ENCODE results near the gene PTPN14.
"Not testable (repeated sequence)": the region's sequence is repeated elsewhere in the genome, so short reads cannot be mapped to it uniquely, and the experiment has no call there.

Gene PTPN14

DNA sequence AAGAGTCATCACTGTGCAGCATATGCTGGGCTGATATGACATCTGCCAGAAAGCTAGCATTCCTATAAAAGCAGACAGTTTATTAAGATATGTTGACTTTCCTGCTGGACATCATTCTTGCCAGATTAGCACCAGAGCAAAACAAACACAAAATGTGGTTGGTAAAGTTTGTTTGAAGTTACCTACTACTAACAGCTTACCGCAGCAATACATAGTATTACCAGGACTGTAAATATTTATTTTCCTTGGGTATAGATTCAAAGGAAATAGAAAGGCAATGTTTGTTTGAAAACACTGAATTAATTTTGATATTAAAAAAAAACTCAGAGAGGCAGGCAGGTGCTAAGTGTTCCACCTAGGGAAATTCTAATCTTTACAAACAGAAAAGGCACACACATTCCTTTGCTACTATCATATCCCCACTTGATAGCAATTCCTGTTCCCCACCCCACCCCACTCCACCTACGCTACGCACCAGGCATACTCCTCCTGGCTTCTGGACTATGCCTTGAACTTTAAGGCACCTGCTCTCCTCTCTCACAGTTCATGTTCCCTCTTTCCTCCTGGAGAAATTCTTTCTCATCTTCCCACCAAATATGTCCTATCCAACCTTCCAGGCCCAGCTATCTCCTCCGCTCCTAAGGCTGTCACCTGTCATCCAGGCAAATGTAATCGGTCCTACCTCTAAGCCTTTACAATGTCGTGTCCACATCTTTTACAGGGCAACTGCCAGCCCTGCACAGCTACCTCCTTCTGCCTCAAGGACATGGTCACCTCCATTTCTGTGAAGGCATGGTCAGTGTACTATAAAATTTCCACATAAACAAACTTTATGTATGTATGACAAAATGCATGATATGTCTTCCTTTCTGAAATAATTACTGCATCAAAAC is 34.7 kb downstream of the PTPN14 start:
- H3K27ac Mint-ChIP-seq: no peak overlapping the region
- H3K27me3 Mint-ChIP-seq: peaks cover 9% of the 10 kb centered on the region
- H3K4me3 Mint-ChIP-seq: no peak overlapping the region
- CTCF ChIA-PET: interaction anchor here (0.5 to 0.8 kb wide), 2 partner anchors 32 to 50 kb away, joined by 3 read pairs; no protein-coding TSS in a partner anchor
- DNase-seq: no peak
- H3K36me3 Mint-ChIP-seq: no peaks in the 10 kb centered on the region
- H3K9me3 Mint-ChIP-seq: peaks cover 3% of the 10 kb centered on the region
- peaks cover 15% of the 10 kb centered on the region for H3K4me1 Mint-ChIP-seq

DNA sequence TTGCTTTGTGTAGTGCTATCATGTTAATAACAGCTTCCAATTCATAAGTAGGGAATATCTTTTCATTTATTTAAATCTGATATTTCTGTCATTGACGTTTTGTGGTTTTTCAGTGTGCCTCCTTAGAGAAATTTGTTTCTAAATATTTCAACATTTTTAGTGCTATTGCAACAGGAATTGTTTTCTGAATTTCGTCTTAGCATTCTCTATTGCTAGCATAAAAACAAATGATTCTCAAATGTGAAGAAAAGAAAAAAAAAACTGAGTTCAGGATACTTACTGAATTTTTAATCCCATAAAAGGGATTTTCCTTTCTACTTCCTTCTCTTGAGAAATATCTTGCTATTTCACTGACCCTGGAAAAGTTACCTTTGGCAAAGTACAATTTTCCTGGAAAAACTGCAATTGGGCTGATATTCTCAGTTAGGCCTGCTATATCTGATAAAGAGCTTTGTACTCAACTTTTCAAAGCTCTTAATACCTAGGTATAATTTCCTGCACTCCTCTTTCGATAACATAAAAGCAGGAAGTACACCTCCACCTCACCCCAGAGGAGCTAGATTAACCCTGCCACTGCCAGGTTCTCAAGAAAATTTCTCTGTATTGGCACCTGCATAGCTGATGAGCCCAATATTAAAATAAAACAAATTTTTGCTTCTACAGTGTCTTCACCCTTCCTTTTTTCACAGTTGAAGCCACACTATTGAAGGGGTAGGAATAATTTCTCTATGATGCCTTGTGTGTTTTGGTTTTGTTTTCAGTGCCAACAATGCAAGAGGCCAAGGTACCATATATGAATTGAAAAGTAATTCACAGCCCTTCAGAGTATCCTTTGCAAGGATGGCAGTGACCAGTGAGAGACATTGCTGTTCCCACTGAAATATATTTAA is 35.6 kb downstream of the PTPN14 start:
- Mint-ChIP-seq H3K4me1 (peaks cover 15% of the 10 kb centered on the region), H3K9me3 (peaks cover 3% of the 10 kb centered on the region), H3K4me3 (no peak overlapping the region), H3K27ac (no peak overlapping the region), H3K27me3 (peaks cover 9% of the 10 kb centered on the region), H3K36me3 (no peaks in the 10 kb centered on the region)
- CTCF ChIA-PET: interaction anchor here (0.7 to 0.8 kb wide), 2 partner anchors 24 to 33 kb away, joined by 3 to 4 read pairs; no protein-coding TSS in a partner anchor
- no peak for DNase-seq

- Mint-ChIP-seq H3K27me3 (peaks cover 9% of the 10 kb centered on the region), H3K36me3 (no peaks in the 10 kb centered on the region), H3K9me3 (peaks cover 8% of the 10 kb centered on the region), H3K4me1 (peaks cover 15% of the 10 kb centered on the region), H3K4me3 (no peak overlapping the region), H3K27ac (no peak overlapping the region)
- DNase-seq: no peak
- CTCF ChIA-PET: no interaction called here
Observed at GRCh38 chr1:214514819-214515383, 36.5 kb downstream of the PTPN14 start.

DNA sequence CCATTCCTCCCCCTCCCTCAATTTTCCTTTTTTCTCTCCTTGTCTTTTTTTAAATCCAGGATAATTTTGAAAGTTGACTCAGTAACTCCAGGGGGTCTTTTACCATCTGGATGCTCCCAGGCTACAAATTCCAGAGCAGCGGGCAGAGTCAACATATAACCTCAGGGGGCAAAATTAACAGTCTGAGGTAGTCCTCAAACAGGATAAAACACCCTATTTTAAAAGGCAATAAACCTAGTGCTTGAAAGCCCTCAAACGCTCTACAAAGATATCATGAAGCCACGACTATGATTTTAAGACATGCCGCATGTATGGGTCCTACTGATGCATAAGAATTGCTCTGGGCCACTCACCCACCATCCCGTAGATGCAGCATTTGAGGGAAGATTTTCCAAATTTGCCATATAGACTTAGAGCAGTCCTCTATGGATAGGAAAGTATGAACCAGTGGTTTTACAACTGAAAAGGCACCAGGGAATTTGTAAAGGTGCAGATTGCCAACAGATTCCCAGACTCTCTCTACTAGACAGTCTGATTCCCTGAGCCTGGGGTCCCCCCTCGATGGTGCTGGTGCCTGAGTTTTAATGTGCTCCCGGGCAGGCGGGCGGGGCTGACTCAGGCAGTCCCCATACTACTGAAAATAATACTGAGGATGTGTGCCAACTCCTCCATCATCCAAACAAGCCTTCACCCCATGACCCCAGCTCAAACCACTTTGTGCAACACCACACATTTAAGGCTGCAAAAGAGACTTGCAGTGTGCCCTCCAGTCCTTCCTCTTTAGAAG is 37.2 kb downstream of the PTPN14 start:
- no peaks in the 10 kb centered on the region for H3K36me3 Mint-ChIP-seq
- H3K9me3 Mint-ChIP-seq: peaks cover 8% of the 10 kb centered on the region
- peaks cover 9% of the 10 kb centered on the region for H3K27me3 Mint-ChIP-seq
- H3K4me1 Mint-ChIP-seq: peaks cover 15% of the 10 kb centered on the region
- CTCF ChIA-PET: no interaction called here
- no peak overlapping the region for H3K27ac Mint-ChIP-seq
- no peak overlapping the region for H3K4me3 Mint-ChIP-seq
- DNase-seq: no peak

GRCh38 chr1:214513394-214513793 is 38.0 kb downstream of the PTPN14 start:
- no peaks in the 10 kb centered on the region for H3K36me3 Mint-ChIP-seq
- H3K27ac Mint-ChIP-seq: no peak overlapping the region
- DNase-seq: no peak
- peaks cover 8% of the 10 kb centered on the region for H3K9me3 Mint-ChIP-seq
- CTCF ChIA-PET: no interaction called here
- peaks cover 15% of the 10 kb centered on the region for H3K4me1 Mint-ChIP-seq
- peaks cover 9% of the 10 kb centered on the region for H3K27me3 Mint-ChIP-seq
- H3K4me3 Mint-ChIP-seq: no peak overlapping the region

GRCh38 chr1:214511639-214511998 is 39.8 kb downstream of the PTPN14 start:
- no peak for DNase-seq
- Mint-ChIP-seq H3K9me3 (peaks cover 8% of the 10 kb centered on the region), H3K27me3 (peaks cover 9% of the 10 kb centered on the region), H3K4me3 (no peak overlapping the region), H3K4me1 (peaks cover 18% of the 10 kb centered on the region), H3K27ac (no peak overlapping the region), H3K36me3 (no peaks in the 10 kb centered on the region)
- CTCF ChIA-PET: no interaction called here

GRCh38 chr1:214510914-214511638 is 40.3 kb downstream of the PTPN14 start:
- peaks cover 16% of the 10 kb centered on the region for H3K4me1 Mint-ChIP-seq
- no peak for DNase-seq
- H3K27ac Mint-ChIP-seq: no peak overlapping the region
- H3K27me3 Mint-ChIP-seq: peaks cover 9% of the 10 kb centered on the region
- CTCF ChIA-PET: interaction anchor here (0.7 kb wide), 1 partner anchor 29 kb away, joined by 3 read pairs; no protein-coding TSS in a partner anchor
- no peaks in the 10 kb centered on the region for H3K36me3 Mint-ChIP-seq
- H3K4me3 Mint-ChIP-seq: no peak overlapping the region
- peaks cover 8% of the 10 kb centered on the region for H3K9me3 Mint-ChIP-seq

DNA sequence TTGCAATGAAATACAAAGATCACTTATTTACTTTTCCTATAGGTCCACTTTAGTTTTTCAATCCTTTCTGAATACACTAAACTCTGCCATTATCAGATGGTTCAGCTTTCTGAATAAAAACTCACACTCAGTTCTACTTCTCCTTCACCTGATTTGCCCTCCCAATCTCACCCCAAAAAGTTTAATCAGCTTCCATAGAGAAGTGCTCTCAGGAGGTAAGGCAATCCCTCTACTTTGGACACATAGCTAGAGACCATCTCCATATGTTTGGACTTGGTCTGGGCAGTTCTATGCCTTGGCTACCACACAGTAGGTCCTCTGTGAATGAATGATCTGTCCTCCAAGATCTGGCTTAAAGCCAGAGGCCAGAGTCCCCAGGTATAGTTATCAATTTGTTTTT is 40.9 kb downstream of the PTPN14 start:
- CTCF ChIA-PET: interaction anchor here (0.7 kb wide), 1 partner anchor 29 kb away, joined by 3 read pairs; no protein-coding TSS in a partner anchor
- no peak for DNase-seq
- Mint-ChIP-seq H3K27me3 (peaks cover 9% of the 10 kb centered on the region), H3K9me3 (peaks cover 8% of the 10 kb centered on the region), H3K27ac (no peak overlapping the region), H3K36me3 (no peaks in the 10 kb centered on the region), H3K4me3 (no peak overlapping the region), H3K4me1 (peaks cover 10% of the 10 kb centered on the region)

- H3K9me3 Mint-ChIP-seq, H3K27ac Mint-ChIP-seq, H3K4me3 Mint-ChIP-seq, H3K36me3 Mint-ChIP-seq, CTCF ChIA-PET, H3K4me1 Mint-ChIP-seq, DNase-seq: not testable (repeated sequence)
- peaks cover 16% of the 10 kb centered on the region for H3K27me3 Mint-ChIP-seq
Observed at GRCh38 chr1:214509622-214510021, 41.8 kb downstream of the PTPN14 start.

- no peak overlapping the region for H3K4me3 Mint-ChIP-seq
- CTCF ChIA-PET: no interaction called here
- DNase-seq: no peak
Observed at GRCh38 chr1:214506972-214507431, 44.4 kb downstream of the PTPN14 start.

DNA sequence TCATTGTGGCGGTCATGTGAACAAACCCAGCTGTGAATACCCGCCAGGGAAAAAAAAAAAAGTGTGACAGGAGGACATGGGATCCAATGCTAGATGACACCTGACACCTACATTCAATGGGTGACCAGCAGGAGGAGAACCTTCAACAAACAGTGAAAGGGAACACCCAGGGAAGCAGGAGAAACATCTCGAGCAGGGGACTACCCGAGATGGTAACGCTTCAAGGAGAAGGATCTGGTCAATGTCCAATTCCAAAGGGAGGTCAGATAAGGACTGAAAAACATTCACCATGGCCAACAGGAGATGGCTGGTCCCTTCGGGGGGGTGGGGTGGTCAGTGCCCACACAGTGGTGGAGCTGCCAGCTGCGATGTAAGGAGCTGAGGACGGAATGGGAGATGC is 46.3 kb downstream of the PTPN14 start:
- Mint-ChIP-seq H3K4me3 (no peak overlapping the region), H3K27ac (no peak overlapping the region), H3K27me3 (peaks cover 18% of the 10 kb centered on the region), H3K9me3 (peaks cover 3% of the 10 kb centered on the region), H3K4me1 (peaks cover 4% of the 10 kb centered on the region), H3K36me3 (no peaks in the 10 kb centered on the region)
- DNase-seq: no peak
- CTCF ChIA-PET: no interaction called here

More at GRCh38 chr1:214506972-214507431, 44.4 kb downstream of the PTPN14 start:
- Mint-ChIP-seq H3K27me3 (peaks cover 15% of the 10 kb centered on the region), H3K9me3 (peaks cover 7% of the 10 kb centered on the region), H3K27ac (no peak overlapping the region), H3K36me3 (no peaks in the 10 kb centered on the region), H3K4me1 (peaks cover 4% of the 10 kb centered on the region)

GRCh38 chr1:214504330-214504729 is 47.1 kb downstream of the PTPN14 start:
- peaks cover 18% of the 10 kb centered on the region for H3K27me3 Mint-ChIP-seq
- peaks cover 4% of the 10 kb centered on the region for H3K4me1 Mint-ChIP-seq
- no peak overlapping the region for H3K4me3 Mint-ChIP-seq
- no peaks in the 10 kb centered on the region for H3K9me3 Mint-ChIP-seq
- no peak for DNase-seq
- no peak overlapping the region for H3K27ac Mint-ChIP-seq
- H3K36me3 Mint-ChIP-seq: no peaks in the 10 kb centered on the region
- CTCF ChIA-PET: no interaction called here

DNA sequence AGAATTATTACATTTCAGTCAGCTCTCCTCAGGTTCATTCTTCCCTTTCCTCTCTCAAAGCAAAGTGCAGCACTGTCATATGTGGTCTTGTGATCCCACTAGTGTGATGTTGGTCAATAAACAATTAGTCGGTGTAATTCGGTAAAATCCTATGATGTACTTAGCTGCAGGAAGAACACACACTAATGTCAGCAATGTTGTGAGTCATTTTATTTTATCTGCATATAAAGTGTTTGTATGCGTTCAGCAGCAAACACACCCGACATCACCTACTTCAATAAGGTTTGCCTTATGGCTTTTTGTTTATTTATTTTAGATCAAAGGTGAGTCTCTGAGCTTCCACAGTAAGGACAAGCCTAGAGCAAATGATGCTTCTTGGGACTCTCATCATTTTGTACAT is 47.8 kb downstream of the PTPN14 start:
- H3K9me3 Mint-ChIP-seq: no peaks in the 10 kb centered on the region
- H3K36me3 Mint-ChIP-seq: no peaks in the 10 kb centered on the region
- H3K4me1 Mint-ChIP-seq: peaks cover 4% of the 10 kb centered on the region
- DNase-seq: no peak
- CTCF ChIA-PET: no interaction called here
- H3K27me3 Mint-ChIP-seq: peaks cover 22% of the 10 kb centered on the region
- no peak overlapping the region for H3K27ac Mint-ChIP-seq
- H3K4me3 Mint-ChIP-seq: no peak overlapping the region
